Effector memory CD8-positive, alpha-beta T cell (primary cell): ENCODE measurements around the gene RALGAPA2.

Experiments
- ATAC-seq: fragments of 150-1000 bp; cut with Tn5 transposase; replicated peaks from 2 replicates; pipeline ENCODE4 v1.10.0; 2021; ENCODE audit warnings: mild to moderate bottlenecking, moderate library complexity
- DNase-seq, 3 experiments: peaks; one replicate each; pipeline ENCODE4 v3.0.0; 2021
- H3K27ac Mint-ChIP-seq, 2 donors: one replicate each; pipeline ENCODE4 v1.8.0; 2022; ENCODE audit warnings: mild to moderate bottlenecking in 2 of 2, mixed read lengths in 2 of 2, moderate library complexity in 2 of 2
- H3K27me3 Mint-ChIP-seq, 2 donors: one replicate each; pipeline ENCODE4 v1.8.0; 2022; ENCODE audit warnings: mixed read lengths in 2 of 2
- H3K36me3 Mint-ChIP-seq: one replicate; pipeline ENCODE4 v1.8.0; 2022; ENCODE audit warnings: mild to moderate bottlenecking, moderate library complexity, mixed read lengths; ENCODE audit not compliant: insufficient read depth
- H3K4me1 Mint-ChIP-seq, 2 donors: one replicate each; pipeline ENCODE4 v1.8.0; 2022; ENCODE audit warnings: low read depth in 2 of 2, mixed read lengths in 2 of 2
- H3K4me3 Mint-ChIP-seq, 2 donors: one replicate each; pipeline ENCODE4 v1.8.0; 2022; ENCODE audit warnings: mild to moderate bottlenecking in 2 of 2, mixed read lengths in 2 of 2, moderate library complexity in 2 of 2
- H3K9me3 Mint-ChIP-seq, 2 donors: one replicate each; pipeline ENCODE4 v1.8.0; 2022; ENCODE audit warnings: mixed read lengths in 2 of 2

Gene RALGAPA2

DNA sequence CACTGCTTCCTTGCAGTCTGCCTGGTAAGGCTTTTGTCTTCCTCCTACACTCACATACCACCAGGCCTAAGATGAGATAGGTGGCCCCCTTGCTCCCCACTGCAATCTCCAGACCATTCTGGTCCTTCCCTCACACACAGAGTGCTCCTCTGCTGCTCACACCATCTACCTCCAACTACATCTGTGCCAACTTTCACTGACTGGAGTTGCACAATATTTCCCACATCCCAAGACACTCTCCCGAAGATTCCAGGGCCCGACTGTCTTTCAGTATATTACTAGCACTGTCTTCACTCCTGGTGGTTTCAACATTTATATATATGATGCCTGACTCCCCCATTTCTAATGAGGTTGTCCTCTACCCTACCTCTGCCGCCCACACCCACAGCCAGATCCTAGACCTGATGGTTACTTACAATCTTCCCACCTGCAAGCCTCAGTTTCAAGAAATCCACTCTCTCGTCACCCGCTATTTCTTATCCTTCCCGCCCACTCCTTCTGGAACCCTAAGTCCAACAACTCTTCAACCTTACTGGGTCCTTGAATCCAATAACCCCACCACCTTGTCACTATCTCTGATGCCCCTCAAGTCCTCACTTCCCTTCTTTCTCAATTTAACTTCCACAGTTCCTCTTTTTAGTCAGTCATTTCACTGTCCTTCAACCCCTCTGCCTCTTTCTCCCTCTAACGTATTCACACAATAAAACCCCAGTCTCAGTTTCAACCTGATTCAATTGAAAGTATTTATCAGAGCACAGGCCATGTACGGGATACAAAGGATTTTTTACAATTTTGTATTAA is 21.6 kb downstream of the RALGAPA2 start:
- H3K36me3 Mint-ChIP-seq: no peaks in the 10 kb centered on the region
- peaks cover 27 to 38% of the 10 kb centered on the region in 2 donors for H3K4me1 Mint-ChIP-seq
- H3K27me3 Mint-ChIP-seq: no peaks in the 10 kb centered on the region
- H3K9me3 Mint-ChIP-seq: no peaks in the 10 kb centered on the region
- ATAC-seq (no peak), DNase-seq (no peak)
- H3K27ac Mint-ChIP-seq: no peak overlapping the region
- no peak overlapping the region for H3K4me3 Mint-ChIP-seq

DNA sequence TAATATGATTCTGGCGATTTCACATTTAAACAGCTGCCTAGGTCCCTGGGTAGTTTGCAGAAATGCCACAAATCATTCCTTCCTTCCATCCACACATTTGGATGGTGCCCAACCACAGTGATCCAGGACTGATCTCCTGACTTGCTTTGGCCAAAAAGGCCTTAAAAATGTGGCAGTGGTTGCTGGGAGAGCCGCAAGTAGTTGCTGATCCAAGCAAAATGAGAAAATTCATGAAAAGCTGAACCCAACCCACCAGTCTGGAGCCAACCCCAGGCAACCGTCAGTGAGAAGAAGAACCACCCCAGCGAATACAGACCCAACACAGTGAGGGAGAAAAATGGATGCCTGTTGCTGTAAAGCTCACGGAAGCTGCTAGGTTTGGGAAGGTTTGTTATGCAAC is 25.1 kb downstream of the RALGAPA2 start:
- DNase-seq: no peak
- no peaks in the 10 kb centered on the region for H3K9me3 Mint-ChIP-seq
- H3K27me3 Mint-ChIP-seq: no peaks in the 10 kb centered on the region
- H3K27ac Mint-ChIP-seq: peak overlapping the region in 1 of 2 donors; percentile 13
- no peaks in the 10 kb centered on the region for H3K36me3 Mint-ChIP-seq
- no peak overlapping the region for H3K4me3 Mint-ChIP-seq
- H3K4me1 Mint-ChIP-seq: peaks cover 48 to 57% of the 10 kb centered on the region in 2 donors
- ATAC-seq: no peak

DNA sequence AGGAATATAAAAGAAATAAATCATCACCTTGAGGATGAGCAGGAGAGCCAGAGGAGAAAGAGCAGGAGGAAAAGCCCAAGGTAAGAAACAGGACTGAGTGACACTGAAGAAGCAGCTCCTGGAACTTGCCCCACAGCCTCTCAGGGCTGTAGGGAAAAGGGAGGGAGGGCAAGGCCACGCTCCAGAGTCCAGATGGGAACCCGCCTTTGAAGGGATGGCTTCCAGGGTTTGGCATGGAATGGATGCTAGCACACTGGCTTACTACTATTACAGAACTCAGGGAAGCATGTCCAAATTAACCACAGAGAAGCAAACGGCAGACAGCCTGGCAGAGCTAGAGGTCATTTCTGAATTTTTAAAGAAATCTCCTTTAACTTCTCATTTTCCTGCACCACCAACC is 26.8 kb downstream of the RALGAPA2 start:
- no peak for ATAC-seq
- H3K4me1 Mint-ChIP-seq: peaks cover 49 to 54% of the 10 kb centered on the region in 2 donors
- no peaks in the 10 kb centered on the region for H3K9me3 Mint-ChIP-seq
- no peak overlapping the region for H3K4me3 Mint-ChIP-seq
- DNase-seq: no peak
- no peaks in the 10 kb centered on the region for H3K36me3 Mint-ChIP-seq
- peak overlapping the region in 1 of 2 donors; percentile 46 for H3K27ac Mint-ChIP-seq
- H3K27me3 Mint-ChIP-seq: no peaks in the 10 kb centered on the region

DNA sequence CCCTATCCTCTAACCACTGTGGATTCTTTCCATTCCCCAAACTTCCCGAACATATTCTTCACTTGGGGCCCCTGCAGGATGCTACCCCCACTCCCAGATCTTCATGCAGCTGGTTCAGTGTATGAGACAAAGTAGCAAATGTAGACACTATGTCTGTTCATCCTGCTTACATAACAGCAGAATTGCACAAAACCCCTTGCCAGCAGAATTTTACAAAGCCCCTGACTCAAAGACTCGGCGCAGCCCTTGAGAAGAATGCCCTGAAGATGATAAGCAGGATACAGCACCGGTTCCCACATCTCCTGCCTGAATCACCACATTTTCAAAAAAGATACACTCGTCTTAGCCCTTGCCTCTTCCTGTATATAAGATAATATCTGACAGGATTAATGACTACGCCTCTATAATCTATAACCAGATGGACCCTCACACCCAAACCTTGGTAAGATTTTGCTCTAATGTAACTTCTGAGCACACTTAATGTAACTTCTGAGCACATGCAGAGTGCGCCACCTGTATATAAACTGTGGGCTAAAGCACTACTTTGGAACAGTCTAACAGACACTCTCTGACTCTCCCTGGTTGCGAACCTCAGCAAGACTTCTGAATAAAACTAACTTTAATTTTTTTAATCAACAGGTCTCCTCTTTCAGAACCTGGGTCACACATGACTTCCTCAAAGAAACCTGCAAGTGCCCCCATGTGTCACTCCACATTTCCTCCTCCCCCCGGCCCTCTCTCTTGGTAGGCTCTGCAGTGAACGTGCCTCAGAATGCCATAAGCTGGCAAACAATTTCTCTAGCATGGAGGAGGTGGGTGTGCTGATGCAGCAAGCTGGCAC is 28.7 kb downstream of the RALGAPA2 start:
- no peak for ATAC-seq

DNA sequence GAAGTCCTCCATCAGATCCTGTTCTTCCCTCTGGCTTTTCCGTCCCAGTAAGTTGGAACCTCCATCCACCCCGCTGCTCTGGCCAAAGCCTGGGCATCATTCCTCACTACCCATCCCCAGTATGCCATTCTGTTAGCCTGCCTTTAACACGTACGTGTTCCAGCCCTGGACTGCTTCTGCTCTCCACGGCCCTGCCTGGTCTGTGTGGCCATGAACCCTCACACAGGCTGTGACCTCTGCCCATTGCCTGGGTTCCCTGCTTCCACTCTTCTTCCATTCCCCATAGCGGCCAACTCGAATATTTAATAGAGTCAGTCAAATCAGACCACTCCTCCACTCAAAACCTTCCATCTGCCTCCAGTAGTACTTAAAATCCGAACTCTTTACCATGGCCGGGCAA is 29.4 kb downstream of the RALGAPA2 start:
- no peak for ATAC-seq
- Mint-ChIP-seq H3K9me3 (no peaks in the 10 kb centered on the region), H3K27ac (no peak overlapping the region), H3K4me3 (no peak overlapping the region), H3K4me1 (peaks cover 51 to 54% of the 10 kb centered on the region in 2 donors), H3K27me3 (no peaks in the 10 kb centered on the region), H3K36me3 (peaks cover 8% of the 10 kb centered on the region)
- no peak for DNase-seq

More for the DNA sequence above, 28.7 kb downstream of the RALGAPA2 start:
- Mint-ChIP-seq H3K36me3 (peaks cover 8% of the 10 kb centered on the region), H3K27me3 (no peaks in the 10 kb centered on the region), H3K4me1 (peaks cover 51 to 55% of the 10 kb centered on the region in 2 donors), H3K4me3 (no peak overlapping the region), H3K27ac (peak overlapping the region; percentile 0 to 25), H3K9me3 (no peaks in the 10 kb centered on the region)
- DNase-seq: no peak

DNA sequence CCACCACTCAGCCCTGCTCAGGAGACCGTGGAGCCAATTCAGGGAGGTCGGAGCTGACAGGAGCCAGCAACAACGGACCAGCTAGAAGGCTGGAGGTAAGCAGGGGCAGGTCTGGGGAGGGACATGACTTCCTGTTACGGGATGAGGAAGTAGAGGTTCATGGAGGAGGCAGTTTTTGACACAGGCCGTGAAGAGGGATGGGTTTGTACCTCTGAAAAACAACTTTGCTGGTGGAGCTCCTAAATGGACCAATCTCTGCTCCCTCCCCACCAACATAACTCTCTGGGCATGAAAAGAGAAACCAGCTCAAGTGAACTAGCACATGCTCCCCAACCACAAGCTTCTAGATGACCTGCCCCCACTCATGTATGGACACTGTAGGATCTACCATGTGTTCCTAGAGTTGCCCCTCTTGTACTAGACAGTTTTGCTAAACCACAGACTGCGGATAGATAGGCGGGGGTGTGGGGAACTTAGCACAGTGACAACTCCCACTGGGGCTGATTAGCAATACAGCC is 31.4 kb downstream of the RALGAPA2 start:
- no peak overlapping the region for H3K27ac Mint-ChIP-seq

DNA sequence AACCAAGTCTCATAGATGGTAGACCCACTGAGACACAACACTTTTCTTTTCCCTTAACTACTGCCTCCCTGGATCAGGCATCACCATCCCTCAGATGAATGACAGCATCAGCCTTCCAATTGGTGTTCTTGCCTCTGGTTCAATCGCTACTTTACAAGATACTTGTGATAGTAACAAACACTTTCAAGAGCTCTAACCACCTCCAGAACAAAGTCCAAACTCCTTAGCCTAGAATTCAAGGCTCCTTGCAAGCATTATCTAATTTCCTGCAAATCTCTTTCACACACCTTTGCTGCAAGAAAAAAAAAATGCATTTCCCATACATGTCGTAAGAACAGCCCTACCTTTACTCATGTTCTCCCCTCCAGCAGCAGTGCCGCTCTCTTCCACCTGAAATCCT is 33.1 kb downstream of the RALGAPA2 start:
- Mint-ChIP-seq H3K4me1 (peaks cover 33 to 42% of the 10 kb centered on the region in 2 donors), H3K27me3 (no peaks in the 10 kb centered on the region), H3K4me3 (no peak overlapping the region), H3K27ac (peak overlapping the region; percentile 4 to 7), H3K36me3 (peaks cover 11% of the 10 kb centered on the region), H3K9me3 (no peaks in the 10 kb centered on the region)
- no peak for DNase-seq
- ATAC-seq: no peak

More for the DNA sequence above, 31.4 kb downstream of the RALGAPA2 start:
- DNase-seq (no peak), ATAC-seq (no peak)
- peaks cover 41 to 47% of the 10 kb centered on the region in 2 donors for H3K4me1 Mint-ChIP-seq
- H3K27me3 Mint-ChIP-seq: no peaks in the 10 kb centered on the region
- H3K9me3 Mint-ChIP-seq: no peaks in the 10 kb centered on the region
- no peak overlapping the region for H3K4me3 Mint-ChIP-seq
- H3K36me3 Mint-ChIP-seq: peaks cover 11% of the 10 kb centered on the region

DNA sequence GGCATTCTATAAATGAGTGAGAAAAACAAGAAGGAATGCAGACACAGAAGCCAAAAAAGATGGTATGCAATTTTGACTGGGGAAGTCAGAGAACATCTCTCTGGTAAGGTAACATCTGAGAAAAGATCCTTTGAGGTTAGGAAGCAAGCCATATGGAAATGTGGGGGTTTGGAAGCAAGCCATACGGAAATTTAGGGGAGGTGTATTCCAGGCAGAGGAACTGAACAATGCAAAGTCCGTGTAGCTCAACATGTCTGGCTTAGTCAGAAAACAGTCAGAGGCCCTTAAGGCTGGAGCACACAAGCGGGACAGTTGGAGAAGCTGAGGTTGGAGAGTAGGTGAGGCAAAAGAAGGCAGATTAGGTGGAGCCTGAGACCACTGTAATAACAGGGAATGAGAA is 35.3 kb downstream of the RALGAPA2 start:
- Mint-ChIP-seq H3K4me1 (peaks cover 15 to 31% of the 10 kb centered on the region in 2 donors), H3K27ac (peak overlapping the region in 1 of 2 donors; percentile 56)

DNA sequence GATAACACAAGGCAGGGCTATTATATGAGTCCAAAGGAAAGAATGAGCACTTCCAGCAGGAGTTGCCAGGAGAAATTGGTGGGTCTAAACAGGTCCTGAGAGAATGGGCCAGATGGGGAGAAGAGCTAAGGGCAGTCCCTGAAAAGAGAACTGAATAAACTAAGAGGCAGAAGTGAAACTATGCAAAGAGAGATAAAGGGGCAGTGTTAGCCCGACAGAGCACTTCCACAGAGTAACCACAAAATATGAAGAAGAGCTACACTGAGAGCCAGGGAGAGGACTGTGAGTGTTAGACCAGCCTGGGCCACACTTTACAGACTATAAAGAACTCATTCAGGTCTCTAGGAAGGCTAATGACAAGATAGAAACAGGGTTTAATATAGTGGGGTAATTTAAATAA is 43.8 kb downstream of the RALGAPA2 start:
- H3K4me3 Mint-ChIP-seq: no peak overlapping the region
- no peak overlapping the region for H3K27ac Mint-ChIP-seq
- H3K27me3 Mint-ChIP-seq: no peaks in the 10 kb centered on the region
- H3K9me3 Mint-ChIP-seq: no peaks in the 10 kb centered on the region
- peaks cover 17 to 37% of the 10 kb centered on the region in 2 donors for H3K4me1 Mint-ChIP-seq
- H3K36me3 Mint-ChIP-seq: peaks cover 5% of the 10 kb centered on the region
- no peak for DNase-seq
- ATAC-seq: peak; percentile 51

More for the DNA sequence above, 35.3 kb downstream of the RALGAPA2 start:
- DNase-seq (no peak), ATAC-seq (no peak)
- Mint-ChIP-seq H3K4me3 (no peak overlapping the region), H3K27me3 (no peaks in the 10 kb centered on the region), H3K36me3 (peaks cover 14% of the 10 kb centered on the region), H3K9me3 (no peaks in the 10 kb centered on the region)

DNA sequence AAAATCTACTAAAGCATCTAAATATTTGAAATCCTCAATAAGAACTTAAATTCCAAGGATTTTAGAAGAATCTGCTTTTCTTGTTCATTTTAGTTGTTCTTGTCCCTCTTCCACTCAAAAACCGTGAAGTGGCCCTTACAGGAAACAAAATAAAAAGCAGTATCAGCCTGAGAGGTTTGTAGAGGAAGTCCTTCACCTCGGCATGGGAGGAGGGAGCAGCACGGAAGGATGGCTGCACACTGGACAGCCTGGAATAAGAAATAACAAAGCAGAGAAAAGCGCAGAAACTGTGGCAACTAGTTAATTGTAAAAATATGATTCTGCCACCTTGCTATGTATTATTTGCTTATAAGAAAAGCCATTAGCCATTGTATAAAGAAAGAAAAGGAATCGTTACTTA is 46.1 kb downstream of the RALGAPA2 start:
- no peak for DNase-seq
- Mint-ChIP-seq H3K36me3 (peaks cover 2% of the 10 kb centered on the region), H3K9me3 (no peaks in the 10 kb centered on the region), H3K27me3 (no peaks in the 10 kb centered on the region), H3K4me1 (peaks cover 19 to 26% of the 10 kb centered on the region in 2 donors), H3K27ac (no peak overlapping the region), H3K4me3 (no peak overlapping the region)
- no peak for ATAC-seq

DNA sequence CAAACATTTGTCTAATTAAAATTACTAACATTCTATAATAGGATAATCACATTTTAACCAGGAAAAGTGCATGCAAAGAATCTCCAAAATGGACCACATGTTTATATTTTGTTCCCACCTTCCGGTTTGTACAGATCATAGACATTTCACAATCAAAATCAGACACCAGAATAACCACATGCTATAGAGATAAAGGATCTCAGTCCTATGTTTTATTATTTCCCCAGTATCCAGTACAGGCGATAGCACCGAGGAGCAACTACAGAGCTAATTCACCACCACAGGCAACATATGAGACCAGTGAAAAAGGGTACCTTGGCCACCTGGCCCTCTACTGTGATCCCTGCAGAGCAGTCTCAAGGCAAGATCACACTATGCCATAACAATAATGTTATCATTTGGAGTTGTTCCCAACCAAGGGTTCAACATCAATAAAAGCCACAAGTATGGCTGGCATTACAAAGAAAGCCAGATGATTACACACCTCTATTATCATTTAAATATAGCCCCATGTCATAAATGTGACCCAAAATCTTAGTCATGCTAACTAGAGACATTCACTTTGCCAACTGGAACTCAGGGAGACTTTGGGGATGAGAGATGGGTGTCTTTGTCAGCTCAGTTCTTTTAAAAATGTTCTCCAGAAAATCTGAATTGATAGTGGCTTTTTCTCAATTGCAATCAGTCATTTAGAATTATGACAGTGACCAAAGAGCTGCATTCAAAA is 46.7 kb downstream of the RALGAPA2 start:
- H3K27ac Mint-ChIP-seq: no peak overlapping the region
- no peak overlapping the region for H3K4me3 Mint-ChIP-seq
- H3K27me3 Mint-ChIP-seq: no peaks in the 10 kb centered on the region
- DNase-seq (no peak), ATAC-seq (no peak)
- peaks cover 2% of the 10 kb centered on the region for H3K36me3 Mint-ChIP-seq
- H3K9me3 Mint-ChIP-seq: no peaks in the 10 kb centered on the region
- H3K4me1 Mint-ChIP-seq: peaks cover 19 to 26% of the 10 kb centered on the region in 2 donors

DNA sequence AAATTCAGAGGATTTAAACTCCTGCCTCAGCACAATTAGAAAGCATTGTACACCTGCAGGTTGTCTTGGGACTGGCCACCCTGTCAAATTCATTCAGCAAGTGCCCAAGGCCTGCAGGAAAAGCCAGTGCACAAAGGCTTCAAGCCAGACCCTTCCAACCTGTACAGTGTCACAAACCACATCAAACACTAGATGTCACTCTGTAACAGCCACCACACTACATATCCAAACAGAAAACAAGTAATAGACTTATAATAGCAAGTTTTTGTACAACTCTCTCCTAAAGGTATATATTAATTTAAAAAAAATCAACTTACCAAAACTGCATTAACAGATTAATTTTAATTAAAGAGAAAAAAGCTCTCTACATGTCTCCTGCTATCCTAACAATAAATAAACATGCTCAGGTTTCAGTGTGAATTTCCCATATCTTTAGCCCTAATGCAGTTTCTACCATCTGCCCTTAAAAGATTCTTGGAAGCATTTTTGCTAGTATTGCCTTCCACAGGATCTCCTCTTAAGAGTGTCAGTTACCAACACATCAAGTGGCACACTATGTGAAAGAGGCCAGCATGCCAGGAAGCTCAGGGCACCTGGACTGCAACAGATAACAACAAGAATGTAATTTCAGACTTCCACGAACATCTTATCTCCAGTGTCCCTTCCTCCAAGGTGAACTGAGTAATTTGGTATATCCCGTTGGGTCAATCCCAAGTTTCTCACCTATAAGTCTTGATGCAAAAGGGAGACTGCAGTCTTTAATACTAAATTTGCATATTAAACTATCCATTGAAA is 47.5 kb downstream of the RALGAPA2 start:
- Mint-ChIP-seq H3K4me1 (peaks cover 19 to 26% of the 10 kb centered on the region in 2 donors), H3K27me3 (no peaks in the 10 kb centered on the region), H3K36me3 (peaks cover 2% of the 10 kb centered on the region), H3K4me3 (no peak overlapping the region), H3K27ac (no peak overlapping the region), H3K9me3 (no peaks in the 10 kb centered on the region)
- DNase-seq: no peak
- peak; percentile 62 for ATAC-seq
